ENCODE measurements around the gene WWC1. TPM values are rescaled to one million over a fixed set of nuclear protein-coding genes. Genes with fewer than 3 reads are reported as not detected.

The WWC1 gene
- polyA plus RNA-seq, 1 experiment: 5.2 TPM

DNA sequence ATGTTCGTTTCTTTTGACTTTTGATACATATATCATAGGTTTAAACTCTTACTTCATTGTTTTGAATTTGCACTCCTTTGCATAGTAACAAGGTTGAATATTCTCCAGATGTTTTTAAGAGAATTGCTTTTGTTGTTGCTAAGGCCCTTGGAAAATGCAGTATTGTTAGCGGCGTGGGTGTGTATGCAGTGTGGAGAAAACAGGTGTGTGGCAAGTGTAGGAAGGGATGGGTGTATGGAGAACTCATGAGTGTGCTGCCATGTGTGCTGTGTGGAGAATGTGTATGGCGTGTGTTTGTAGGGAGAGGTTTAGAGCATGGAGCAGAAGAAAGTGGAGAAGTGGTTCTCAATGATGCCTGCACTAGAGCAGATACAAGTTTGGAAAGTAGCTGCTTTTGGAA, 87.3 kb downstream of the WWC1 start:
- ChIA-PET CTCF (no interaction called here), POLR2A (no interaction called here)
- H3K9me3 ChIP-seq (ENCODE audit: control insufficient read depth, insufficient read depth, low read length): no peaks in the 10 kb centered on the region
- H3K27ac ChIP-seq (ENCODE audit: low read depth, low read length): no peak overlapping the region
- TF ChIP-seq, protein P1, sequence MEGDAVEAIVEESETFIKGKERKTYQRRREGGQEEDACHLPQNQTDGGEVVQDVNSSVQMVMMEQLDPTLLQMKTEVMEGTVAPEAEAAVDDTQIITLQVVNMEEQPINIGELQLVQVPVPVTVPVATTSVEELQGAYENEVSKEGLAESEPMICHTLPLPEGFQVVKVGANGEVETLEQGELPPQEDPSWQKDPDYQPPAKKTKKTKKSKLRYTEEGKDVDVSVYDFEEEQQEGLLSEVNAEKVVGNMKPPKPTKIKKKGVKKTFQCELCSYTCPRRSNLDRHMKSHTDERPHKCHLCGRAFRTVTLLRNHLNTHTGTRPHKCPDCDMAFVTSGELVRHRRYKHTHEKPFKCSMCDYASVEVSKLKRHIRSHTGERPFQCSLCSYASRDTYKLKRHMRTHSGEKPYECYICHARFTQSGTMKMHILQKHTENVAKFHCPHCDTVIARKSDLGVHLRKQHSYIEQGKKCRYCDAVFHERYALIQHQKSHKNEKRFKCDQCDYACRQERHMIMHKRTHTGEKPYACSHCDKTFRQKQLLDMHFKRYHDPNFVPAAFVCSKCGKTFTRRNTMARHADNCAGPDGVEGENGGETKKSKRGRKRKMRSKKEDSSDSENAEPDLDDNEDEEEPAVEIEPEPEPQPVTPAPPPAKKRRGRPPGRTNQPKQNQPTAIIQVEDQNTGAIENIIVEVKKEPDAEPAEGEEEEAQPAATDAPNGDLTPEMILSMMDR (IDR thresholded peaks at IDR 0.05; ENCODE audit: low read depth, low read length): no peak
- H3K27me3 ChIP-seq (ENCODE audit: control insufficient read depth, insufficient read depth, low read length): no peaks in the 10 kb centered on the region
- H3K4me3 ChIP-seq (ENCODE audit: low read depth, low read length): no peak overlapping the region
- no peak for DNase-seq (ENCODE audit: low read depth, low spot score)

DNA sequence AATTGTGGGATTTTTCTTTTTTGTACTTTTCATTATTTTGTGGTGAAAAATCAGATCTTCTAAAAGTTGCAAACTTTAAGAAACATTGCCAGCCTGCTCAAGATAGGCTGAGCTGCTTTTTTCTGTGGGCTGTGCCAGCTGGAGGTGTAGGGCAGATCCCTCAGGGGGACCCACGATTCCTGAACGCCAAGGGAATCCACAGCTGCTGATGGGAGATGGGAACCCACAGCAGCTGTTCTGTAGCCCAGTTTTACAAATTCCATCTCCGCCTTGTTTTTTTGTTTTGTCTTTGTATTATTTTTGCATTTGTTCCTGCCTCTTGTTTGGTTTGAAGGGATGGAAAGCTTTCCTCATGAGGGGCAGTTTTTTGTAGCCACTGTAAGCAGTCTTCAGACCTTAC, 91.0 kb downstream of the WWC1 start:
- H3K4me3 ChIP-seq (ENCODE audit: low read depth, low read length): no peak overlapping the region
- H3K27ac ChIP-seq (ENCODE audit: low read depth, low read length): no peak overlapping the region
- H3K9me3 ChIP-seq (ENCODE audit: control insufficient read depth, insufficient read depth, low read length): peaks cover 6% of the 10 kb centered on the region; the same call in 1 of the 2 replicates
- H3K27me3 ChIP-seq (ENCODE audit: control insufficient read depth, insufficient read depth, low read length): no peaks in the 10 kb centered on the region
- ChIA-PET POLR2A (interaction anchor here (0.5 kb wide), 1 partner anchor 13 kb away, joined by 7 read pairs; no protein-coding TSS in a partner anchor), CTCF (no interaction called here)
- TF ChIP-seq, protein P1 (IDR thresholded peaks at IDR 0.05; ENCODE audit: low read depth, low read length): no peak
- DNase-seq (ENCODE audit: low read depth, low spot score): no peak

DNA sequence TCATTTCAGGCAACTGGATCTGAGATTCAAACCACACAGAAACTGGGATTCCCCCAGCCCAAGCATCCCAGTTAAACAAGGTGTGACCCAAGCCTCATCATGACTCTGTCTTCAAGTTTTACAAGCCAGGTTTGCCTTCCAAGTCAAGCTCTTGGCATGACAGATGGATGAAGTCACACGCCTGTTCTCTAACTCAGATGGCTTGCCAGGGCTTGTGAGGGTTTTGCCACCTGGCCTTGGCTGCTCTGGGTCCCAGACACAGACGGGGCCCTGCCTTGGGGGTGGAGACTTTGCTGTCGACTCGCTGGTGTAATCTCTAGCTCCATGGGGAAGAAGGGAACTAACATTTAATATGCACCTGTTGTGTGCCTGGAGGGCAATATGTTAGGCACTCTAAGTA, 99.0 kb downstream of the WWC1 start:
- no peaks in the 10 kb centered on the region for H3K27me3 ChIP-seq (ENCODE audit: control insufficient read depth, insufficient read depth, low read length)
- no peak for DNase-seq (ENCODE audit: low read depth, low spot score)
- no peak overlapping the region for H3K4me3 ChIP-seq (ENCODE audit: low read depth, low read length)
- TF ChIP-seq, protein P1 (IDR thresholded peaks at IDR 0.05; ENCODE audit: low read depth, low read length): no peak
- ChIA-PET POLR2A (no interaction called here), CTCF (no interaction called here)
- H3K9me3 ChIP-seq (ENCODE audit: control insufficient read depth, insufficient read depth, low read length): no peaks in the 10 kb centered on the region
- H3K27ac ChIP-seq (ENCODE audit: low read depth, low read length): no peak overlapping the region

DNA sequence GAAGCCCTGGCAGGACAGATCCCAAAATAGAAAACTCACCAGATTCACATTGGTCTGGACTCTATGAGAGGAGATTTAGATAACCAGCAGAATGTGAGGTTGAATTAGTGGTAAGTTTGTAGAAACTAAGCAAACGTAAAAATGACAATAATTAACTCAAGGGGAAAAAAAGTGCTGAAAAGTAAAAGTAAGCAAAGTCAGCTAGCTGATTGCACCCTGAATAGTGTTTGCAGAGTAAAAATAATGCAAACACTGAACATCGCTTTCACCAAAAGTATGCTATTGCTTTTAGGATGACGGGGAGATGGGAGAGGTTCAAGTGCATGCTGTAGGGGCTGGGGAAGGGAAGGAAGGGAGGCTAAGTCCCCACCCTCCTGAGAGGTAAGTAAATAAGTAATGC, 102.3 kb downstream of the WWC1 start:
- DNase-seq (ENCODE audit: low read depth, low spot score): no peak
- Histone ChIP-seq H3K4me3 (ENCODE audit: low read depth, low read length) (no peak overlapping the region), H3K9me3 (ENCODE audit: control insufficient read depth, insufficient read depth, low read length) (no peaks in the 10 kb centered on the region), H3K27me3 (ENCODE audit: control insufficient read depth, insufficient read depth, low read length) (no peaks in the 10 kb centered on the region), H3K27ac (ENCODE audit: low read depth, low read length) (no peak overlapping the region)
- ChIA-PET POLR2A (no interaction called here), CTCF (no interaction called here)
- TF ChIP-seq, protein P1 (IDR thresholded peaks at IDR 0.05; ENCODE audit: low read depth, low read length): no peak

DNA sequence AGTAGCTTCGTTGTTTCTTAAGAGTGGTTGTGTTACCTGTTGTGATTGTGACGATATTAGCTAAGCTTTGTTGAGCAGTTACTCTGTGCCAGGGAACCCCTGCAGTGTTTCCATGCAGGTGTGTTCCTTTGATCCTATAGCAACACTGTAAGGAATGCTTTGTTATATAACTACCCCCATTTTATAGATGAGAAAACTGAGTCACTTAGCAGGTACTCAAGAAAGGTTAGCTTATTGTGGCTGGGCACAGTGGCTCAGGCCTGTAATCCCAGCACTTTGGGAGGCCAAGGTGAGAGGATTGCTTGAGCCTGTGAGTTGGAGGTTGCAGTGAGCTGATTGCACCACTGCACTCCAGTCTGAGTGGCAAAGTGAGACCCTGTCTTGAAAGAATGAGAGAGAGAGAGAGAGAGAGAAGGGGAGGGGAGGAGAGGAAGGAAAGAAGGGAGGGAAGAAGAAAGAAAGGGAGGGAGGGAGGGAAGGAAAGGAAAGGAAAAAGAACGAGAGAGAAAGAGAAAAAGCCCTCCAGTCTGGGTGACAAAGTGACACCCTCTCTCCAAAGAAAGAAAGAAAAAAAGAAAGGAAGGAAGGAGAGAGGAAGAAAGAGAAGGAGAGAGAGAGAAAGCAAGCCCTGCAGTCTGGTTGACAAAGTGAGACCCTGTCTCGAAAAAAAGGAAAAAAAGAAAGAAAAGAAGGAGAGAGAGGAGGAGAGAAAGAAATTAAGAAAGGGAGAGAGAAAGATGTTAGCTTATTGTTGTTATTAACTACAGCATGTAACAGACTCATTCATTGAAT, 109.2 kb downstream of the WWC1 start:
- CTCF ChIA-PET: no interaction called here
- TF ChIP-seq, protein P1 (IDR thresholded peaks at IDR 0.05; ENCODE audit: low read depth, low read length): no peak
- no peak for DNase-seq (ENCODE audit: low read depth, low spot score)
- no peaks in the 10 kb centered on the region for H3K27me3 ChIP-seq (ENCODE audit: control insufficient read depth, insufficient read depth, low read length)
- H3K27ac ChIP-seq (ENCODE audit: low read depth, low read length): no peak overlapping the region
- no peak overlapping the region for H3K4me3 ChIP-seq (ENCODE audit: low read depth, low read length)
- POLR2A ChIA-PET: no interaction called here
- no peaks in the 10 kb centered on the region for H3K9me3 ChIP-seq (ENCODE audit: control insufficient read depth, insufficient read depth, low read length)
